Measurements from ENCODE around the gene AP1S1.

GRCh38 chr7:101106386-101106785, 47.9 kb upstream of the AP1S1 start:
- TF ChIP-seq CTCF (conservative IDR thresholded peaks at IDR 0.05) (no peak), EZH2 (IDR thresholded peaks at IDR 0.05; ENCODE audit: low read depth) (no peak)
